Left lung (tissue), 10 donors: ENCODE measurements around the gene AP1M2. TPM values are rescaled to one million over a fixed set of nuclear protein-coding genes. Genes with fewer than 3 reads are reported as not detected.
"Not testable (repeated sequence)": the region's sequence is repeated elsewhere in the genome, so short reads cannot be mapped to it uniquely, and the experiment has no call there.

Experiments used
- ATAC-seq: fragments of 200-7000 bp; cut with Tn5 transposase; one replicate; pipeline ENCODE4 v1.9.1; 2020; ENCODE audit warnings: moderate library complexity
- DNase-seq, 4 donors: peaks; one replicate each; pipeline ENCODE4 v3.0.0-alpha.2; 2013 to 2020
- H3K27ac ChIP-seq, 2 donors: fragments of 200-600 bp; sonication (generic) in 1 of 2; one replicate each; pipeline versions ENCODE4 v1.5.0 to v1.8.0; 2020 to 2021
- H3K27me3 ChIP-seq, 2 donors: fragments of 200-600 bp; sonication (generic) in 1 of 2; one replicate each; pipeline versions ENCODE4 v1.5.0 to v1.8.0; 2020 to 2021
- H3K36me3 ChIP-seq, 2 donors: fragments of 200-600 bp; sonication (generic) in 1 of 2; one replicate each; pipeline versions ENCODE4 v1.5.0 to v1.8.0; 2020 to 2021
- H3K4me1 ChIP-seq, 2 donors: fragments of 200-600 bp; one replicate each; pipeline ENCODE4 v1.8.0; 2021
- H3K4me3 ChIP-seq, 2 donors: fragments of 200-600 bp; sonication (generic) in 1 of 2; one replicate each; pipeline versions ENCODE4 v1.5.0 to v1.8.0; 2020 to 2021; ENCODE audit warnings: mild to moderate bottlenecking in 1 of 2
- H3K9me3 ChIP-seq, 2 donors: fragments of 200-600 bp; sonication (generic) in 1 of 2; one replicate each; pipeline versions ENCODE4 v1.5.0 to v1.8.0; 2020 to 2021
- CTCF ChIP-seq, 2 donors: fragments of 200-600 bp; sonication (generic) in 1 of 2; IDR thresholded peaks; one replicate each; pipeline versions ENCODE4 v1.5.0 to v1.8.0; 2021; ENCODE audit warnings: antibody characterized with exemption in 2 of 2
- intact Hi-C, 2 donors: fragments of 100-400 bp; cut with DNase I; formaldehyde crosslinking; loops; one replicate each; pipeline versions ENCODE4 v1.11.2 to v1.14.2; 2022
- polyA plus RNA-seq, 6 donors: library from polyadenylated mRNA; unstranded; fragments of 120-200 nt; gene quantifications; one replicate each; pipeline ENCODE4 v1.2.1, GENCODE V29; 2013; ENCODE audit not compliant: insufficient read length in 6 of 6
- total RNA-seq, 2 donors: library from RNA; stranded (reverse); fragmentation: NEBNext Ultra II Directional; extraction: Animal tissue kit (Norgen Biotek cat#: 25700); gene quantifications; one replicate each; pipeline ENCODE4 v1.2.1, GENCODE V29; 2021
- donor health status: DM: no; HTN: yes; CAD: no.
- donor health status: DM: no; HTN: no; CAD: no.

The AP1M2 gene
- total and polyA plus RNA-seq, 8 donors: 31.6 to 65.2 (median 37.1) TPM

- Histone ChIP-seq H3K36me3 (no peaks in the 10 kb centered on the region), H3K4me1 (peaks cover 0 to 7% of the 10 kb centered on the region in 2 donors), H3K27me3 (peaks cover 0 to 21% of the 10 kb centered on the region in 2 donors), H3K27ac (no peak overlapping the region), H3K4me3 (no peak overlapping the region), H3K9me3 (peaks cover 0 to 2% of the 10 kb centered on the region in 2 donors)
- intact Hi-C loops: no loop called here
- TF ChIP-seq CTCF (IDR thresholded peaks at IDR 0.05): no peak
- DNase-seq (no peak), ATAC-seq (no peak)
Observed at GRCh38 chr19:10535613-10536012, 51.5 kb downstream of the AP1M2 start.

DNA sequence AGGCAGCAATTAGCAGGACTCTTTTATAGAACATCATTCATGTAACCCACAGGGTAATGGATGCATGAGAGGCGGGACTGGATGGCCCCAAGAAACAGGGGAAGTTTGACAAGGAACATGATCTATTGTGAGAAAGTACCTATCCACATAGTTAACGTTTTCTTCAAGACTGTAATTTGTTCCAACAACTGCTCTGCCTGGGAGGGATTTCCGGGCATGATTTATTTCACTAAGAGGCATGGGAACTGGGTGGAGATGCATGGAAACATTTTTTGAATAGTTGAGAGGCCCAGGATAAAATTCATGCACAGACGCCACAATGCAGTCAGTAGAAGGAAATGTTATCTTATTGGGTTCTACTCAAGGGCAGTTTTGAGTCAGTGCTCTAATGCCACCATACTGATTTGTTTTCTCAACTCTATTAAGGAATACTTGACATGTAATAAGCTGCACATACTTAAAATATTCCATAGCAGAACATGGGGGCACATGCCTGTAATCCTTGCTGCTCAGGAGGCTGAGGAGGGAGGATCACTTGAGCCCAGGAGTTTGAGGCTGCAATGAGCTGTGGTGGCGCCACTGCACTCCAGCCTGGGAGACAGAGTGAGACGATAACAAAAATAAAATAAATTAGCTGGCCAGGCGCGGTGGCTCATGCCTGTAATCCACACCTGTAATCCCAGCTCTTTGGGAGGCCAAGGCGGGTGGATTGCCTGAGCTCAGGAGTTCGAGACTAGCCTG lies 53.3 kb downstream of the AP1M2 start:
- intact Hi-C loops: no loop called here
- H3K4me3 ChIP-seq: no peak overlapping the region
- no peak overlapping the region for H3K27ac ChIP-seq
- H3K27me3 ChIP-seq: peaks cover 0 to 17% of the 10 kb centered on the region in 2 donors
- H3K9me3 ChIP-seq: peaks cover 0 to 2% of the 10 kb centered on the region in 2 donors
- H3K4me1 ChIP-seq: peaks cover 0 to under 1% of the 10 kb centered on the region in 2 donors
- no peak for DNase-seq
- H3K36me3 ChIP-seq: no peaks in the 10 kb centered on the region
- TF ChIP-seq CTCF (IDR thresholded peaks at IDR 0.05): no peak
- no peak for ATAC-seq

DNA sequence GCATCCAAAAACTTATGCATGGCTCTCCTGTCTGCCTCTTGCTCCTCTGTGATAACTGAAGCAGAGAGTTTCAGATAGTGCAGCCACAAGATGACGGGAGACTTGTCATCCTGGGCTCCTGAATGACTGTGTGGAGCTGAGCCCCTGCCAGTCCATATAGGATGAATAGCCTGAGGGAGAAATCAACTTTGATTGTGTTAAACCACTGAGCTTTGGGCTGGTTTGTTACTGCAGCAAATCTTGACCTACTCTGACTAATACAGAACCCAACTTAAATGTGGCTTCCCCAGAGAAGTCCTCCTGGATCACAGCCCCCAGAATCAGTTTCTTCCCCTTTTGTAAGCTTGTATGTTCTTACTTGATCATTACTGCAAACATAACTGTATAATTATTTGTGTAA lies 54.7 kb downstream of the AP1M2 start:
- Histone ChIP-seq H3K4me3 (no peak overlapping the region), H3K4me1 (no peaks in the 10 kb centered on the region), H3K36me3 (no peaks in the 10 kb centered on the region), H3K9me3 (peaks cover 0 to 2% of the 10 kb centered on the region in 2 donors), H3K27me3 (peaks cover 0 to 6% of the 10 kb centered on the region in 2 donors), H3K27ac (no peak overlapping the region)
- DNase-seq (no peak), ATAC-seq (no peak)
- TF ChIP-seq CTCF (IDR thresholded peaks at IDR 0.05): no peak
- intact Hi-C loops: no loop called here

- intact Hi-C loops, H3K4me3 ChIP-seq, H3K36me3 ChIP-seq, ATAC-seq, H3K27ac ChIP-seq, H3K4me1 ChIP-seq, DNase-seq, H3K9me3 ChIP-seq: not testable (repeated sequence)
- H3K27me3 ChIP-seq: peaks cover 0 to 12% of the 10 kb centered on the region in 2 donors
Observed at GRCh38 chr19:10526887-10527286, 60.2 kb downstream of the AP1M2 start.

GRCh38 chr19:10525636-10526035 lies 61.5 kb downstream of the AP1M2 start:
- TF ChIP-seq CTCF (IDR thresholded peaks at IDR 0.05): no peak
- no peak for DNase-seq
- H3K27ac ChIP-seq: no peak overlapping the region
- H3K4me1 ChIP-seq: no peaks in the 10 kb centered on the region
- no peaks in the 10 kb centered on the region for H3K9me3 ChIP-seq
- ATAC-seq: no peak
- intact Hi-C loops: no loop called here
- peaks cover 0 to 24% of the 10 kb centered on the region in 2 donors for H3K27me3 ChIP-seq
- no peak overlapping the region for H3K4me3 ChIP-seq
- H3K36me3 ChIP-seq: no peaks in the 10 kb centered on the region
